SK-MEL-5 (cell line): ENCODE data around the gene CLPTM1. TPM values are rescaled to one million over a fixed set of nuclear protein-coding genes. Genes with fewer than 3 reads are reported as not detected.
"Not testable (repeated sequence)": the region's sequence is repeated elsewhere in the genome, so short reads cannot be mapped to it uniquely, and the experiment has no call there.

Source experiments
- DNase-seq: peaks from one replicate; pipeline ENCODE4 v3.0.0-alpha.2; 2016; ENCODE audit warnings: low read depth, low spot score
- in situ Hi-C: cut with HindIII; loops from 2 replicates; pipeline ENCODE4 v1.10.0; 2016; ENCODE audit warnings: low sequenced_read_pairs, high pct_unique_total_duplicates, low pct_unique_long_range_greater_than_20kb
- total RNA-seq: library from RNA; depleted of rRNA; stranded (reverse); fragments of >200 nt; shearing (Covaris generic); gene quantifications from 2 replicates; pipeline ENCODE4 v1.2.3, GENCODE V29; 2014

CLPTM1 gene
- total RNA-seq, 1 experiment from 2014 or later = 35.9 TPM

GRCh38 chr19:44960906-44961728, 5.9 kb downstream of the CLPTM1 start:
- no peak for DNase-seq
- in situ Hi-C loops = no loop called here

GRCh38 chr19:44961821-44962220, 6.6 kb downstream of the CLPTM1 start:
- in situ Hi-C loops = no loop called here
- DNase-seq = no peak

- in situ Hi-C loops = no loop called here
These were observed 12.9 kb downstream of the CLPTM1 start for GRCh38 chr19:44968118-44968517.

GRCh38 chr19:44968670-44969069, 13.5 kb downstream of the CLPTM1 start:
- in situ Hi-C loops = no loop called here

More at GRCh38 chr19:44968118-44968517, 12.9 kb downstream of the CLPTM1 start:
- DNase-seq = no peak

GRCh38 chr19:44969437-44969836, 14.3 kb downstream of the CLPTM1 start:
- in situ Hi-C loops = no loop called here

More at GRCh38 chr19:44968670-44969069, 13.5 kb downstream of the CLPTM1 start:
- DNase-seq = no peak

GRCh38 chr19:44971451-44971850, 16.3 kb downstream of the CLPTM1 start:
- DNase-seq, in situ Hi-C loops: not testable (repeated sequence)

More at GRCh38 chr19:44969437-44969836, 14.3 kb downstream of the CLPTM1 start:
- no peak for DNase-seq

GRCh38 chr19:44972802-44973201, 17.6 kb downstream of the CLPTM1 start:
- DNase-seq = peak; percentile 50
- in situ Hi-C loops = no loop called here

- no peak for DNase-seq
- in situ Hi-C loops = no loop called here
These were observed 19.0 kb downstream of the CLPTM1 start for GRCh38 chr19:44973982-44974735.

- no peak for DNase-seq
- in situ Hi-C loops = no loop called here
These were observed 19.7 kb downstream of the CLPTM1 start for GRCh38 chr19:44974857-44975256.

- in situ Hi-C loops = no loop called here
These were observed 20.3 kb downstream of the CLPTM1 start for GRCh38 chr19:44975444-44975843.

GRCh38 chr19:44984005-44984404, 28.8 kb downstream of the CLPTM1 start:
- no peak for DNase-seq
- in situ Hi-C loops = no loop called here

More at GRCh38 chr19:44975444-44975843, 20.3 kb downstream of the CLPTM1 start:
- DNase-seq = no peak

- no peak for DNase-seq
- in situ Hi-C loops = no loop called here
These were observed 30.3 kb downstream of the CLPTM1 start for GRCh38 chr19:44985445-44985844.

GRCh38 chr19:44986389-44986788, 31.2 kb downstream of the CLPTM1 start:
- in situ Hi-C loops = no loop called here
- DNase-seq = no peak

- in situ Hi-C loops = no loop called here
- no peak for DNase-seq
These were observed 32.0 kb downstream of the CLPTM1 start for GRCh38 chr19:44987148-44987675.

GRCh38 chr19:44988273-44988672, 33.1 kb downstream of the CLPTM1 start:
- in situ Hi-C loops = no loop called here

GRCh38 chr19:44988896-44989556, 33.8 kb downstream of the CLPTM1 start:
- in situ Hi-C loops = no loop called here
- DNase-seq = peak; percentile 73

More at GRCh38 chr19:44988273-44988672, 33.1 kb downstream of the CLPTM1 start:
- no peak for DNase-seq

- DNase-seq = no peak
- in situ Hi-C loops = no loop called here
These were observed 35.3 kb downstream of the CLPTM1 start for GRCh38 chr19:44990459-44990858.

- in situ Hi-C loops = no loop called here
- no peak for DNase-seq
These were observed 35.8 kb downstream of the CLPTM1 start for GRCh38 chr19:44990966-44991365.
